WTC11 (cell line): ENCODE results near the gene ACOT13. TPM values are rescaled to one million over a fixed set of nuclear protein-coding genes. Genes with fewer than 3 reads are reported as not detected.

Experiments
- ATAC-seq: fragments of 200-7000 bp; cut with Tn5 transposase; 2 replicates; pipeline ENCODE4 v1.10.0; 2021; ENCODE audit warnings: mild to moderate bottlenecking, moderate library complexity
- CTCF ChIA-PET: fragments of 300-600 bp; sonication (Branson Sonifier 250); formaldehyde crosslinking; loops from one replicate; lab custom pipeline; 2021; ENCODE audit warnings: antibody characterized with exemption; lab: Charles Lee
- POLR2A ChIA-PET: fragments of 350-600 bp; sonication (Branson Sonifier 250); formaldehyde crosslinking; loops from one replicate; lab custom pipeline; 2021; ENCODE audit warnings: antibody characterized with exemption; lab: Charles Lee
- DNase-seq: peaks from one replicate; pipeline ENCODE4 v3.0.0; 2021; ENCODE audit warnings: low spot score
- H3K27ac Mint-ChIP-seq: 2 replicates; pipeline ENCODE4 v1.8.0; 2021; ENCODE audit warnings: mixed read lengths
- H3K27me3 Mint-ChIP-seq: 2 replicates; pipeline ENCODE4 v1.8.0; 2021; ENCODE audit warnings: low read depth, mild to moderate bottlenecking, moderate library complexity, mixed read lengths
- H3K36me3 Mint-ChIP-seq: 2 replicates; pipeline ENCODE4 v1.8.0; 2021; ENCODE audit warnings: mixed read lengths
- H3K4me1 Mint-ChIP-seq: 2 replicates; pipeline ENCODE4 v1.8.0; 2022; ENCODE audit warnings: mixed read lengths
- H3K4me3 Mint-ChIP-seq: 2 replicates; pipeline ENCODE4 v1.8.0; 2021; ENCODE audit warnings: mild to moderate bottlenecking, moderate library complexity, mixed read lengths
- H3K9me3 Mint-ChIP-seq: 2 replicates; pipeline ENCODE4 v1.8.0; 2021; ENCODE audit warnings: mixed read lengths
- ATF2 ChIP-seq: sonication (generic); formaldehyde crosslinking; IDR thresholded peaks from 2 replicates; pipeline ENCODE4 v1.8.1; 2022; ENCODE audit warnings: low read depth, missing genetic modification reagents, borderline replicate concordance
- CBFB ChIP-seq: sonication (generic); formaldehyde crosslinking; IDR thresholded peaks from 2 replicates; pipeline ENCODE4 v1.8.1; 2022; ENCODE audit warnings: mild to moderate bottlenecking, low read depth, missing genetic modification reagents
- CREM ChIP-seq: sonication (generic); formaldehyde crosslinking; IDR thresholded peaks from 2 replicates; pipeline ENCODE4 v1.8.1; 2022; ENCODE audit warnings: mild to moderate bottlenecking, missing genetic modification reagents, moderate library complexity
- E2F5 ChIP-seq: sonication (generic); formaldehyde crosslinking; IDR thresholded peaks from 2 replicates; pipeline ENCODE4 v1.8.1; 2022; ENCODE audit warnings: mild to moderate bottlenecking, moderate library complexity, missing genetic modification reagents
- ESRRA ChIP-seq: sonication (generic); formaldehyde crosslinking; IDR thresholded peaks from 2 replicates; pipeline ENCODE4 v1.8.1; 2022; ENCODE audit warnings: mild to moderate bottlenecking, missing genetic modification reagents, borderline replicate concordance
- FOXP1 ChIP-seq: sonication (generic); formaldehyde crosslinking; IDR thresholded peaks from 2 replicates; pipeline ENCODE4 v1.8.0; 2022; ENCODE audit warnings: missing genetic modification reagents, mild to moderate bottlenecking, moderate library complexity, borderline replicate concordance
- GTF2I ChIP-seq: fragments of 250-450 bp; sonication (Bioruptor Pico); conservative IDR thresholded peaks from 2 replicates; pipeline ENCODE4 v1.4.0; 2021; ENCODE audit warnings: mild to moderate bottlenecking
- IRF2 ChIP-seq: sonication (generic); formaldehyde crosslinking; IDR thresholded peaks from 2 replicates; pipeline ENCODE4 v1.8.0; 2022; ENCODE audit warnings: low read depth, missing genetic modification reagents, borderline replicate concordance
- MLX ChIP-seq: sonication (generic); formaldehyde crosslinking; IDR thresholded peaks from 2 replicates; pipeline ENCODE4 v1.8.1; 2023; ENCODE audit warnings: mild to moderate bottlenecking, missing genetic modification reagents, moderate library complexity
- MYBL2 ChIP-seq: sonication (generic); formaldehyde crosslinking; IDR thresholded peaks from 2 replicates; pipeline ENCODE4 v1.8.1; 2023; ENCODE audit warnings: mild to moderate bottlenecking, moderate library complexity, missing genetic modification reagents
- NFATC4 ChIP-seq: fragments of 250-450 bp; sonication (Bioruptor Pico); IDR thresholded peaks from 2 replicates; pipeline ENCODE4 v1.9.0; 2021; ENCODE audit warnings: mild to moderate bottlenecking
- NR1H2 ChIP-seq: sonication (generic); formaldehyde crosslinking; IDR thresholded peaks from 2 replicates; pipeline ENCODE4 v1.9.0; 2021; ENCODE audit warnings: mild to moderate bottlenecking, moderate library complexity, missing genetic modification reagents
- NR2C2 ChIP-seq: sonication (generic); formaldehyde crosslinking; IDR thresholded peaks from 2 replicates; pipeline ENCODE4 v1.8.0; 2022; ENCODE audit warnings: mild to moderate bottlenecking, missing genetic modification reagents
- OVOL2 ChIP-seq: fragments of 250-450 bp; sonication (Bioruptor Pico); IDR thresholded peaks from 2 replicates; pipeline ENCODE4 v1.9.0; 2021; ENCODE audit warnings: mild to moderate bottlenecking, borderline replicate concordance
- RELA ChIP-seq: sonication (generic); formaldehyde crosslinking; IDR thresholded peaks from 2 replicates; pipeline ENCODE4 v1.8.1; 2022; ENCODE audit warnings: missing genetic modification reagents, mild to moderate bottlenecking, borderline replicate concordance
- TEAD1 ChIP-seq: sonication (generic); formaldehyde crosslinking; IDR thresholded peaks from 2 replicates; pipeline ENCODE4 v1.8.0; 2022; ENCODE audit warnings: mild to moderate bottlenecking, missing genetic modification reagents
- TEAD4 ChIP-seq: sonication (generic); formaldehyde crosslinking; IDR thresholded peaks from 2 replicates; pipeline ENCODE4 v1.8.0; 2022; ENCODE audit warnings: mild to moderate bottlenecking, missing genetic modification reagents
- USF1 ChIP-seq: sonication (generic); formaldehyde crosslinking; IDR thresholded peaks from 2 replicates; pipeline ENCODE4 v1.8.0; 2022; ENCODE audit warnings: mild to moderate bottlenecking, missing genetic modification reagents
- ZNF121 ChIP-seq: sonication (generic); formaldehyde crosslinking; IDR thresholded peaks from 2 replicates; pipeline ENCODE4 v1.8.0; 2023; ENCODE audit warnings: missing genetic modification reagents
- ZNF512 ChIP-seq: sonication (generic); formaldehyde crosslinking; IDR thresholded peaks from 2 replicates; pipeline ENCODE4 v1.8.1; 2022; ENCODE audit warnings: missing genetic modification reagents, borderline replicate concordance
- total RNA-seq: library from RNA; stranded (reverse); gene quantifications from 3 replicates; pipeline ENCODE4 v1.2.3, GENCODE V29; 2021

ACOT13 gene
- total RNA-seq, 1 experiment from 2014 or later = 54.0 TPM

GRCh38 chr6:24646771-24647170 is 20.1 kb upstream of the ACOT13 start (continued):
- no peak for TF ChIP-seq ATF2 (CRISPR knock-in tag)

- TF ChIP-seq NFATC4 (CRISPR knock-in tag) = no peak
- no peak for TF ChIP-seq OVOL2 (CRISPR knock-in tag)
- peak; percentile 85 for TF ChIP-seq ZNF121
- POLR2A ChIA-PET = interaction anchor here (0.6 kb wide), 1 partner anchor 1383 kb away, joined by 4 read pairs; no protein-coding TSS in a partner anchor
- DNase-seq (no peak), ATAC-seq (no peak)
- Mint-ChIP-seq H3K27ac (no peak overlapping the region), H3K4me3 (no peak overlapping the region), H3K9me3 (no peaks in the 10 kb centered on the region), H3K4me1 (peaks cover 12% of the 10 kb centered on the region), H3K27me3 (peaks cover 7% of the 10 kb centered on the region), H3K36me3 (peaks cover 14% of the 10 kb centered on the region)
- CTCF ChIA-PET = interaction anchor here (1.0 kb wide), 1 partner anchor 67 kb away, joined by 3 read pairs; no protein-coding TSS in a partner anchor
Measured at GRCh38 chr6:24648276-24648675, 18.6 kb upstream of the ACOT13 start.

- DNase-seq (no peak), ATAC-seq (no peak)
- ChIA-PET CTCF (no interaction called here), POLR2A (no interaction called here)
- Mint-ChIP-seq H3K4me3 (no peak overlapping the region), H3K9me3 (no peaks in the 10 kb centered on the region), H3K27ac (no peak overlapping the region), H3K36me3 (peaks cover 23% of the 10 kb centered on the region), H3K4me1 (peaks cover 9% of the 10 kb centered on the region), H3K27me3 (peaks cover 6% of the 10 kb centered on the region)
- TF ChIP-seq ZNF512 (CRISPR knock-in tag) (no peak), NFATC4 (CRISPR knock-in tag) (no peak), GTF2I (no peak), TEAD4 (no peak), NR1H2 (CRISPR knock-in tag) (no peak), RELA (no peak), NR2C2 (no peak), FOXP1 (CRISPR knock-in tag) (no peak), ESRRA (CRISPR knock-in tag) (no peak), TEAD1 (CRISPR knock-in tag) (no peak), MYBL2 (no peak), IRF2 (no peak), USF1 (CRISPR knock-in tag) (no peak), CREM (CRISPR knock-in tag) (no peak), MLX (CRISPR knock-in tag) (no peak), E2F5 (CRISPR knock-in tag) (no peak), CBFB (CRISPR knock-in tag) (no peak)
Measured at GRCh38 chr6:24649691-24650090, 17.2 kb upstream of the ACOT13 start.
